NCI-H226 (cell line): ENCODE measurements around the gene SLC39A11.
"Not testable (repeated sequence)": the region's sequence is repeated elsewhere in the genome, so short reads cannot be mapped to it uniquely, and the experiment has no call there.

ENCODE experiments used
- DNase-seq: peaks from one replicate; pipeline ENCODE4 v3.0.0-alpha.2; 2015

Gene SLC39A11

GRCh38 chr17:72943826-72944689 lies 148.4 kb downstream of the SLC39A11 start:
- no peak for DNase-seq

GRCh38 chr17:72942579-72942978 lies 149.9 kb downstream of the SLC39A11 start:
- no peak for DNase-seq

GRCh38 chr17:72940496-72940895 lies 152.0 kb downstream of the SLC39A11 start:
- no peak for DNase-seq

GRCh38 chr17:72938482-72938881 lies 154.0 kb downstream of the SLC39A11 start:
- DNase-seq: no peak

GRCh38 chr17:72937707-72938106 lies 154.8 kb downstream of the SLC39A11 start:
- DNase-seq: no peak

GRCh38 chr17:72937254-72937653 lies 155.2 kb downstream of the SLC39A11 start:
- not testable (repeated sequence) for DNase-seq

- DNase-seq: no peak
Observed at GRCh38 chr17:72935984-72936383, 156.5 kb downstream of the SLC39A11 start.

GRCh38 chr17:72934927-72935326 lies 157.6 kb downstream of the SLC39A11 start:
- no peak for DNase-seq

GRCh38 chr17:72931635-72932034 lies 160.9 kb downstream of the SLC39A11 start:
- no peak for DNase-seq

GRCh38 chr17:72931163-72931562 lies 161.3 kb downstream of the SLC39A11 start:
- DNase-seq: no peak

GRCh38 chr17:72930031-72930430 lies 162.5 kb downstream of the SLC39A11 start:
- DNase-seq: no peak

GRCh38 chr17:72928454-72929136 lies 163.9 kb downstream of the SLC39A11 start:
- DNase-seq: no peak

- no peak for DNase-seq
Observed at GRCh38 chr17:72927760-72928159, 164.7 kb downstream of the SLC39A11 start.

GRCh38 chr17:72927146-72927545 lies 165.3 kb downstream of the SLC39A11 start:
- no peak for DNase-seq

- DNase-seq: no peak
Observed at GRCh38 chr17:72926171-72926570, 166.3 kb downstream of the SLC39A11 start.

- DNase-seq: no peak
Observed at GRCh38 chr17:72924196-72924595, 168.3 kb downstream of the SLC39A11 start.

GRCh38 chr17:72922219-72922618 lies 170.3 kb downstream of the SLC39A11 start:
- no peak for DNase-seq

GRCh38 chr17:72921347-72922054 lies 171.0 kb downstream of the SLC39A11 start:
- DNase-seq: no peak

- no peak for DNase-seq
Observed at GRCh38 chr17:72920513-72920912, 172.0 kb downstream of the SLC39A11 start.

- DNase-seq: no peak
Observed at GRCh38 chr17:72916991-72917390, 175.5 kb downstream of the SLC39A11 start.

GRCh38 chr17:72915625-72916081 lies 176.8 kb downstream of the SLC39A11 start:
- DNase-seq: no peak

GRCh38 chr17:72913142-72913682 lies 179.3 kb downstream of the SLC39A11 start:
- peak; percentile 56 for DNase-seq

GRCh38 chr17:72906306-72906705 lies 186.2 kb downstream of the SLC39A11 start:
- DNase-seq: no peak
